ENCODE measurements around the gene CCNJ. TPM values are rescaled to one million over a fixed set of nuclear protein-coding genes. Genes with fewer than 3 reads are reported as not detected.
A peak's percentile ranks its signal among the peaks of the same experiment; 100 is the strongest.
"Not testable (repeated sequence)": the region's sequence is repeated elsewhere in the genome, so short reads cannot be mapped to it uniquely, and the experiment has no call there.

CCNJ gene
- total RNA-seq, 1 donor from 2014 or later, result 42.9 TPM

DNA sequence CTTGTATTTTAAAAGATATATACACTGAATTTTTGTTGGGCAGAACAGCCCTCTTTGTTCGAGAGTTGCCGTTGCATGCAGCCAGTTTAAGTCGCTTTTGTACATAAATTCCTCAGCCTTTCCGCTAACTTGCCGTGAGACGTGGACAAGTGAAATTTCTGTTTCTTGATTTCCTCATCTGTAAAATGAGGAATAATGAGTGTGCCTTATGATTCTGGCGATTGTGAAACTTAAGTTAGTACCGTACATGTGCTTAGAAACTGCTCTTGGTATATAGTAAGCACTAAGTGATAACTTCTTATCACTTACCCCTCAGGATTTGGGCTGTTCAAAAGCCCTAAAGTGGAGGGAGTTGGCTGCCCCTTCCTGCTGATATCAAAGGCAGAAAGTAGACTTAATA lies 1.4 kb downstream of the CCNJ start:
- TF ChIP-seq, protein P1, sequence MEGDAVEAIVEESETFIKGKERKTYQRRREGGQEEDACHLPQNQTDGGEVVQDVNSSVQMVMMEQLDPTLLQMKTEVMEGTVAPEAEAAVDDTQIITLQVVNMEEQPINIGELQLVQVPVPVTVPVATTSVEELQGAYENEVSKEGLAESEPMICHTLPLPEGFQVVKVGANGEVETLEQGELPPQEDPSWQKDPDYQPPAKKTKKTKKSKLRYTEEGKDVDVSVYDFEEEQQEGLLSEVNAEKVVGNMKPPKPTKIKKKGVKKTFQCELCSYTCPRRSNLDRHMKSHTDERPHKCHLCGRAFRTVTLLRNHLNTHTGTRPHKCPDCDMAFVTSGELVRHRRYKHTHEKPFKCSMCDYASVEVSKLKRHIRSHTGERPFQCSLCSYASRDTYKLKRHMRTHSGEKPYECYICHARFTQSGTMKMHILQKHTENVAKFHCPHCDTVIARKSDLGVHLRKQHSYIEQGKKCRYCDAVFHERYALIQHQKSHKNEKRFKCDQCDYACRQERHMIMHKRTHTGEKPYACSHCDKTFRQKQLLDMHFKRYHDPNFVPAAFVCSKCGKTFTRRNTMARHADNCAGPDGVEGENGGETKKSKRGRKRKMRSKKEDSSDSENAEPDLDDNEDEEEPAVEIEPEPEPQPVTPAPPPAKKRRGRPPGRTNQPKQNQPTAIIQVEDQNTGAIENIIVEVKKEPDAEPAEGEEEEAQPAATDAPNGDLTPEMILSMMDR (IDR thresholded peaks at IDR 0.05; ENCODE audit: partially characterized antibody, unreplicated experiment), result no peak
- Mint-ChIP-seq H3K4me3 (ENCODE audit: unreplicated experiment) (peak overlapping the region; percentile 92), H3K9me3 (ENCODE audit: unreplicated experiment) (peaks cover 5% of the 10 kb centered on the region), H3K36me3 (ENCODE audit: unreplicated experiment) (no peaks in the 10 kb centered on the region), H3K4me1 (ENCODE audit: low read depth, unreplicated experiment) (peaks cover 16% of the 10 kb centered on the region), H3K27me3 (ENCODE audit: unreplicated experiment) (no peaks in the 10 kb centered on the region), H3K27ac (ENCODE audit: unreplicated experiment) (peak overlapping the region; percentile 71)
- no peak for DNase-seq

GRCh38 chr10:96046546-96046945 lies 3.2 kb downstream of the CCNJ start:
- Mint-ChIP-seq H3K27ac (ENCODE audit: unreplicated experiment) (no peak overlapping the region), H3K36me3 (ENCODE audit: unreplicated experiment) (no peaks in the 10 kb centered on the region), H3K4me1 (ENCODE audit: low read depth, unreplicated experiment) (peaks cover 16% of the 10 kb centered on the region), H3K9me3 (ENCODE audit: unreplicated experiment) (peaks cover 5% of the 10 kb centered on the region), H3K27me3 (ENCODE audit: unreplicated experiment) (no peaks in the 10 kb centered on the region), H3K4me3 (ENCODE audit: unreplicated experiment) (peak overlapping the region; percentile 92)
- no peak for DNase-seq
- TF ChIP-seq, protein P1 (IDR thresholded peaks at IDR 0.05; ENCODE audit: partially characterized antibody, unreplicated experiment), result no peak

DNA sequence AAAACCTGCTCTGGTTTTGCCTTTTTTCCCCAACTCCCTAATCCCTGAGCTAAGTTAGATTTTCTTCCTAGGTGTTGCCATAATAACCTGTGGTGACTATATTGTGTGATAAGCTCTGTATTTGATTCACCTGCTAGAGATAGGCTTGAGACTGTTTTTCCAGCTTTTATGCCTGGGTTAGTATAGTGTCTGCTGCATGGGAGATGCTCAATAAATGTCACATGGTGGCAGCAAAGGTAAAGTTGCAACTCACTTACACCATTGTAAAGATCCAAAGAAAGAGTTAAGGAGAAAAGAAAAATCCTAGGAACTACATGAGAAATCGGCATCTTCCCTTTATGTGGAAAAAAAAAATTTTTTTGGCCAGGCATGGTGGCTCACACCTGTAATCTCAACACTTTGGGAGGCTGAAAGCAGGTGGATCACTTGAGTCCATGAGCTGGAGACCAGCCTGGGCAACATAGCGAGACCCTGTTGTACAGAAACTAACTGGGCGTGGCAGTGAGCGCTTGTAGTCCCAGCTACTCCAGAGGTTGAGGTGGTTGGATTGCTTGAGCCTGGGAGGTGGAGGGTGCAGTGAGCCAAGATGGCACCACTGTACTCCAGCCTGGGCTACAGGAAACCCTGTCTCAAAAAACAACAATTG lies 3.7 kb downstream of the CCNJ start:
- Mint-ChIP-seq H3K9me3 (ENCODE audit: unreplicated experiment) (peaks cover 5% of the 10 kb centered on the region), H3K27me3 (ENCODE audit: unreplicated experiment) (no peaks in the 10 kb centered on the region), H3K4me3 (ENCODE audit: unreplicated experiment) (no peak overlapping the region), H3K36me3 (ENCODE audit: unreplicated experiment) (no peaks in the 10 kb centered on the region), H3K27ac (ENCODE audit: unreplicated experiment) (no peak overlapping the region), H3K4me1 (ENCODE audit: low read depth, unreplicated experiment) (peaks cover 16% of the 10 kb centered on the region)
- TF ChIP-seq, protein P1 (IDR thresholded peaks at IDR 0.05; ENCODE audit: partially characterized antibody, unreplicated experiment), result no peak
- DNase-seq, result no peak

GRCh38 chr10:96047925-96048324 lies 4.5 kb downstream of the CCNJ start:
- not testable (repeated sequence) for H3K9me3 Mint-ChIP-seq (ENCODE audit: unreplicated experiment); DNase-seq; H3K27me3 Mint-ChIP-seq (ENCODE audit: unreplicated experiment); H3K27ac Mint-ChIP-seq (ENCODE audit: unreplicated experiment); H3K36me3 Mint-ChIP-seq (ENCODE audit: unreplicated experiment); H3K4me3 Mint-ChIP-seq (ENCODE audit: unreplicated experiment)
- H3K4me1 Mint-ChIP-seq (ENCODE audit: low read depth, unreplicated experiment), result peaks cover 11% of the 10 kb centered on the region

DNA sequence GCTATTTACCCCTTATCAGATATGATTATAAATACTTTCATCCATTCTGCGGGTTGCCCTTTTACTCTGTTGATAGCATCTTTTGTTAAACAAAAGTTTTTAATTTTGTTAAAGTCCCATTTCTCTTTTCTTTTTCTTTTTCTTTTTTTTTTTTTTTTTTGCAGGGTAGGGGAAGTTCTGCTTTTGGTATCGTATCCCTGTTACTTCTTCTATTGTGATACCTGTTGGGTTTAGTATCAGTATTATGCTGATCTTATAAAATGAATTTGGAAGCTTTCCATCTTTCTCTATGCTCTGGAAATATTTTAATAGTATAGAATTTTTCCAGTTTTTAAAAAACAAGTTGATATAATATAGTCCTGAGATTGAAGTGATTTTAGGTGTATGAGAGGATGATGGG lies 6.0 kb downstream of the CCNJ start:
- TF ChIP-seq, protein P1 (IDR thresholded peaks at IDR 0.05; ENCODE audit: partially characterized antibody, unreplicated experiment), result no peak
- no peaks in the 10 kb centered on the region for H3K9me3 Mint-ChIP-seq (ENCODE audit: unreplicated experiment)
- no peak for DNase-seq
- no peak overlapping the region for H3K27ac Mint-ChIP-seq (ENCODE audit: unreplicated experiment)
- H3K36me3 Mint-ChIP-seq (ENCODE audit: unreplicated experiment), result no peaks in the 10 kb centered on the region
- H3K27me3 Mint-ChIP-seq (ENCODE audit: unreplicated experiment), result no peaks in the 10 kb centered on the region
- H3K4me3 Mint-ChIP-seq (ENCODE audit: unreplicated experiment), result no peak overlapping the region
- H3K4me1 Mint-ChIP-seq (ENCODE audit: low read depth, unreplicated experiment), result peaks cover 11% of the 10 kb centered on the region
